AG09319 (cell line): ENCODE data around the gene TACC3.

Source experiments
- DNase-seq: peaks from one replicate; pipeline ENCODE4 v3.0.0-alpha.2; 2010; ENCODE audit warnings: low read depth; ENCODE audit errors: extremely low read depth
- CTCF ChIP-seq: IDR thresholded peaks from 2 replicates; pipeline ENCODE4 v1.5.1; 2011; ENCODE audit warnings: low read depth, mild to moderate bottlenecking, inconsistent platforms, low read length, moderate library complexity

Gene TACC3

GRCh38 chr4:1727117-1728031 lies 6.1 kb downstream of the TACC3 start:
- no peak for DNase-seq

GRCh38 chr4:1728061-1728980 lies 7.0 kb downstream of the TACC3 start:
- no peak for DNase-seq
- TF ChIP-seq CTCF = no peak

More at GRCh38 chr4:1727117-1728031, 6.1 kb downstream of the TACC3 start:
- no peak for TF ChIP-seq CTCF

GRCh38 chr4:1730532-1731135 lies 9.3 kb downstream of the TACC3 start:
- DNase-seq = no peak
- TF ChIP-seq CTCF = no peak

GRCh38 chr4:1731180-1731579 lies 9.9 kb downstream of the TACC3 start:
- no peak for DNase-seq

GRCh38 chr4:1732911-1733310 lies 11.6 kb downstream of the TACC3 start:
- TF ChIP-seq CTCF = no peak
- no peak for DNase-seq

More at GRCh38 chr4:1731180-1731579, 9.9 kb downstream of the TACC3 start:
- no peak for TF ChIP-seq CTCF

GRCh38 chr4:1735215-1735614 lies 13.9 kb downstream of the TACC3 start:
- DNase-seq = no peak
- TF ChIP-seq CTCF = no peak
